ENCODE results near the gene IQSEC1. TPM values are rescaled to one million over a fixed set of nuclear protein-coding genes. Genes with fewer than 3 reads are reported as not detected.

IQSEC1 gene
- total and polyA plus RNA-seq, 2 of the 8 experiments (the other 6 are each of a cell fraction or from before 2014, with no cell fraction given), result 6.8 to 28.8 TPM

- TF ChIP-seq KDM5A (IDR thresholded peaks at IDR 0.05; ENCODE audit: low read length), result no peak
- no peak for TF ChIP-seq RXRA (IDR thresholded peaks at IDR 0.05; ENCODE audit: insufficient read depth, low read depth, low read length)
Observed at GRCh38 chr3:12943124-12944021, 129.9 kb downstream of the IQSEC1 start (continued).
